Stomach smooth muscle (tissue), 2 donors: ENCODE data around the gene MEGF8.

Experiments
- H3K27ac ChIP-seq: one replicate; pipeline ENCODE4 v1.7.0; 2013; ENCODE audit warnings: mild to moderate bottlenecking, low read length, inconsistent platforms
- H3K27me3 ChIP-seq, 2 donors: one replicate each; pipeline ENCODE4 v1.7.0; 2013; ENCODE audit warnings: low read length in 2 of 2; ENCODE audit not compliant: insufficient read depth in 2 of 2, control insufficient read depth in 1 of 2
- H3K36me3 ChIP-seq, 2 donors: one replicate each; pipeline ENCODE4 v1.7.0; 2013; ENCODE audit warnings: low read length in 2 of 2; ENCODE audit not compliant: control insufficient read depth in 2 of 2, insufficient read depth in 2 of 2
- H3K4me1 ChIP-seq: one replicate; pipeline ENCODE4 v1.7.0; 2013; ENCODE audit warnings: low read length; ENCODE audit not compliant: control insufficient read depth, insufficient read depth
- H3K4me3 ChIP-seq, 2 donors: one replicate each; pipeline ENCODE4 v1.7.0; 2013; ENCODE audit warnings: low read length in 2 of 2
- H3K9ac ChIP-seq, 2 donors: one replicate each; pipeline ENCODE4 v1.7.0; 2013; ENCODE audit warnings: low read length in 2 of 2, mild to moderate bottlenecking in 1 of 2
- H3K9me3 ChIP-seq, 2 donors: one replicate each; pipeline ENCODE4 v1.7.0; 2013; ENCODE audit warnings: low read length in 2 of 2; ENCODE audit not compliant: control insufficient read depth in 2 of 2
- donor health status: healthy.
- donor health status: Pancreatic carcinoma.

Gene MEGF8

GRCh38 chr19:42407085-42407815 is 81.8 kb downstream of the MEGF8 start:
- H3K36me3 ChIP-seq: peaks cover 0 to 2% of the 10 kb centered on the region in 2 donors
- no peaks in the 10 kb centered on the region for H3K9me3 ChIP-seq
- H3K9ac ChIP-seq: no peak overlapping the region
- peaks cover 6% of the 10 kb centered on the region for H3K4me1 ChIP-seq
- no peak overlapping the region for H3K27ac ChIP-seq
- H3K27me3 ChIP-seq: no peaks in the 10 kb centered on the region
- no peak overlapping the region for H3K4me3 ChIP-seq

- no peak overlapping the region for H3K27ac ChIP-seq
- no peak overlapping the region for H3K4me3 ChIP-seq
- H3K9ac ChIP-seq: no peak overlapping the region
- H3K27me3 ChIP-seq: no peaks in the 10 kb centered on the region
- no peaks in the 10 kb centered on the region for H3K9me3 ChIP-seq
- H3K36me3 ChIP-seq: peaks cover 0 to 2% of the 10 kb centered on the region in 2 donors
- peaks cover 4% of the 10 kb centered on the region for H3K4me1 ChIP-seq
Observed at GRCh38 chr19:42407816-42408175, 82.4 kb downstream of the MEGF8 start.

GRCh38 chr19:42409477-42409876 is 84.0 kb downstream of the MEGF8 start:
- Histone ChIP-seq H3K4me3 (no peak overlapping the region), H3K9me3 (no peaks in the 10 kb centered on the region), H3K27me3 (no peaks in the 10 kb centered on the region), H3K4me1 (peaks cover 4% of the 10 kb centered on the region), H3K9ac (no peak overlapping the region), H3K27ac (no peak overlapping the region), H3K36me3 (peaks cover 0 to 2% of the 10 kb centered on the region in 2 donors)

- peaks cover 4% of the 10 kb centered on the region for H3K4me1 ChIP-seq
- no peaks in the 10 kb centered on the region for H3K9me3 ChIP-seq
- no peak overlapping the region for H3K4me3 ChIP-seq
- no peak overlapping the region for H3K9ac ChIP-seq
- no peak overlapping the region for H3K27ac ChIP-seq
- H3K36me3 ChIP-seq: peaks cover 0 to 2% of the 10 kb centered on the region in 2 donors
- no peaks in the 10 kb centered on the region for H3K27me3 ChIP-seq
Observed at GRCh38 chr19:42410371-42410770, 84.9 kb downstream of the MEGF8 start.

- Histone ChIP-seq H3K36me3 (peaks cover 0 to 2% of the 10 kb centered on the region in 2 donors), H3K4me3 (no peak overlapping the region), H3K9ac (no peak overlapping the region), H3K27ac (no peak overlapping the region), H3K9me3 (no peaks in the 10 kb centered on the region), H3K27me3 (no peaks in the 10 kb centered on the region), H3K4me1 (peaks cover 4% of the 10 kb centered on the region)
Observed at GRCh38 chr19:42411581-42412178, 86.2 kb downstream of the MEGF8 start.

GRCh38 chr19:42412227-42412626 is 86.8 kb downstream of the MEGF8 start:
- Histone ChIP-seq H3K4me1 (peaks cover 4% of the 10 kb centered on the region), H3K9ac (no peak overlapping the region), H3K4me3 (no peak overlapping the region), H3K36me3 (peaks cover 0 to 2% of the 10 kb centered on the region in 2 donors), H3K9me3 (no peaks in the 10 kb centered on the region), H3K27ac (no peak overlapping the region), H3K27me3 (no peaks in the 10 kb centered on the region)

GRCh38 chr19:42412661-42413076 is 87.2 kb downstream of the MEGF8 start:
- Histone ChIP-seq H3K27ac (no peak overlapping the region), H3K4me1 (peaks cover 4% of the 10 kb centered on the region), H3K9me3 (no peaks in the 10 kb centered on the region), H3K4me3 (no peak overlapping the region), H3K9ac (no peak overlapping the region), H3K27me3 (no peaks in the 10 kb centered on the region), H3K36me3 (peaks cover 0 to 2% of the 10 kb centered on the region in 2 donors)

GRCh38 chr19:42419309-42419708 is 93.9 kb downstream of the MEGF8 start:
- H3K9ac ChIP-seq: no peak overlapping the region
- no peaks in the 10 kb centered on the region for H3K27me3 ChIP-seq
- no peaks in the 10 kb centered on the region for H3K9me3 ChIP-seq
- no peaks in the 10 kb centered on the region for H3K36me3 ChIP-seq
- peaks cover 28% of the 10 kb centered on the region for H3K4me1 ChIP-seq
- H3K4me3 ChIP-seq: no peak overlapping the region
- H3K27ac ChIP-seq: no peak overlapping the region

- no peak overlapping the region for H3K9ac ChIP-seq
- no peaks in the 10 kb centered on the region for H3K9me3 ChIP-seq
- no peak overlapping the region for H3K4me3 ChIP-seq
- no peak overlapping the region for H3K27ac ChIP-seq
- no peaks in the 10 kb centered on the region for H3K36me3 ChIP-seq
- peaks cover 33% of the 10 kb centered on the region for H3K4me1 ChIP-seq
- H3K27me3 ChIP-seq: no peaks in the 10 kb centered on the region
Observed at GRCh38 chr19:42420055-42420544, 94.7 kb downstream of the MEGF8 start.

- no peak overlapping the region for H3K9ac ChIP-seq
- no peaks in the 10 kb centered on the region for H3K9me3 ChIP-seq
- peaks cover 33% of the 10 kb centered on the region for H3K4me1 ChIP-seq
- H3K27ac ChIP-seq: no peak overlapping the region
- no peak overlapping the region for H3K4me3 ChIP-seq
- no peaks in the 10 kb centered on the region for H3K36me3 ChIP-seq
- H3K27me3 ChIP-seq: no peaks in the 10 kb centered on the region
Observed at GRCh38 chr19:42421101-42421500, 95.7 kb downstream of the MEGF8 start.

- H3K4me1 ChIP-seq: peaks cover 33% of the 10 kb centered on the region
- H3K4me3 ChIP-seq: no peak overlapping the region
Observed at GRCh38 chr19:42421591-42422031, 96.2 kb downstream of the MEGF8 start.

More at GRCh38 chr19:42421591-42422031, 96.2 kb downstream of the MEGF8 start:
- no peak overlapping the region for H3K27ac ChIP-seq
- H3K9ac ChIP-seq: peak overlapping the region in 1 of 2 donors; percentile 15
- H3K36me3 ChIP-seq: no peaks in the 10 kb centered on the region
- H3K27me3 ChIP-seq: no peaks in the 10 kb centered on the region
- no peaks in the 10 kb centered on the region for H3K9me3 ChIP-seq
